WTC11 (cell line): ENCODE data around the gene EAF2. TPM values are rescaled to one million over a fixed set of nuclear protein-coding genes. Genes with fewer than 3 reads are reported as not detected.
A peak's percentile ranks its signal among the peaks of the same experiment; 100 is the strongest.

Source experiments
- ATF1 ChIP-seq: sonication (generic); formaldehyde crosslinking; IDR thresholded peaks from 2 replicates; pipeline ENCODE4 v1.8.1; 2023; ENCODE audit warnings: mild to moderate bottlenecking, moderate library complexity, missing genetic modification reagents
- ATF3 ChIP-seq: sonication (generic); formaldehyde crosslinking; conservative IDR thresholded peaks from 2 replicates; pipeline ENCODE4 v1.8.1; 2022; ENCODE audit warnings: mild to moderate bottlenecking, missing genetic modification reagents
- E2F4 ChIP-seq: sonication (generic); formaldehyde crosslinking; IDR thresholded peaks from 2 replicates; pipeline ENCODE4 v1.8.1; 2022; ENCODE audit warnings: low read depth, mild to moderate bottlenecking, moderate library complexity, missing genetic modification reagents, borderline replicate concordance
- ELF4 ChIP-seq: sonication (generic); formaldehyde crosslinking; IDR thresholded peaks from 2 replicates; pipeline ENCODE4 v1.8.1; 2022; ENCODE audit warnings: low read depth, mild to moderate bottlenecking, moderate library complexity, missing genetic modification reagents
- ERG ChIP-seq: fragments of 250-450 bp; sonication (Bioruptor Pico); IDR thresholded peaks from 2 replicates; pipeline ENCODE4 v1.8.0; 2021; ENCODE audit warnings: mild to moderate bottlenecking
- ETV6 ChIP-seq: sonication (generic); formaldehyde crosslinking; IDR thresholded peaks from 2 replicates; pipeline ENCODE4 v1.8.1; 2022; ENCODE audit warnings: mild to moderate bottlenecking, missing genetic modification reagents
- FOXP1 ChIP-seq: sonication (generic); formaldehyde crosslinking; IDR thresholded peaks from 2 replicates; pipeline ENCODE4 v1.8.0; 2022; ENCODE audit warnings: missing genetic modification reagents, mild to moderate bottlenecking, moderate library complexity, borderline replicate concordance
- GABPB1 ChIP-seq: sonication (generic); formaldehyde crosslinking; IDR thresholded peaks from 2 replicates; pipeline ENCODE4 v1.8.1; 2023; ENCODE audit warnings: mild to moderate bottlenecking, missing genetic modification reagents
- GTF2I ChIP-seq: fragments of 250-450 bp; sonication (Bioruptor Pico); conservative IDR thresholded peaks from 2 replicates; pipeline ENCODE4 v1.4.0; 2021; ENCODE audit warnings: mild to moderate bottlenecking
- JAZF1 ChIP-seq: fragments of 250-450 bp; sonication (Bioruptor Pico); IDR thresholded peaks from 2 replicates; pipeline ENCODE4 v1.9.0; 2021; ENCODE audit warnings: moderate library complexity, mild to moderate bottlenecking, inconsistent platforms
- KAT7 ChIP-seq: sonication (generic); formaldehyde crosslinking; IDR thresholded peaks from 2 replicates; pipeline ENCODE4 v1.8.1; 2023; ENCODE audit warnings: missing genetic modification reagents, mild to moderate bottlenecking, borderline replicate concordance
- NFYB ChIP-seq: sonication (generic); formaldehyde crosslinking; conservative IDR thresholded peaks from 2 replicates; pipeline ENCODE4 v1.8.0; 2022; ENCODE audit warnings: low read depth, missing genetic modification reagents
- SP1 ChIP-seq: sonication (generic); formaldehyde crosslinking; conservative IDR thresholded peaks from 2 replicates; pipeline ENCODE4 v1.8.1; 2022; ENCODE audit warnings: missing genetic modification reagents
- TCF7 ChIP-seq: sonication (generic); formaldehyde crosslinking; IDR thresholded peaks from 2 replicates; pipeline ENCODE4 v1.8.0; 2022; ENCODE audit warnings: mild to moderate bottlenecking, low read depth, missing genetic modification reagents, moderate library complexity
- TP53 ChIP-seq: sonication (generic); formaldehyde crosslinking; IDR thresholded peaks from 2 replicates; pipeline ENCODE4 v1.8.1; 2023; ENCODE audit warnings: mild to moderate bottlenecking, missing genetic modification reagents
- ZBTB21 ChIP-seq: sonication (generic); formaldehyde crosslinking; IDR thresholded peaks from 2 replicates; pipeline ENCODE4 v1.8.1; 2023; ENCODE audit warnings: mild to moderate bottlenecking, missing genetic modification reagents, borderline replicate concordance
- ZNF138 ChIP-seq: sonication (generic); formaldehyde crosslinking; conservative IDR thresholded peaks from 2 replicates; pipeline ENCODE4 v1.8.1; 2022; ENCODE audit warnings: mild to moderate bottlenecking, moderate library complexity, missing genetic modification reagents
- ZNF232 ChIP-seq: sonication (generic); formaldehyde crosslinking; IDR thresholded peaks from 2 replicates; pipeline ENCODE4 v1.8.0; 2022; ENCODE audit warnings: mild to moderate bottlenecking, missing genetic modification reagents
- total RNA-seq: library from RNA; stranded (reverse); gene quantifications from 3 replicates; pipeline ENCODE4 v1.2.3, GENCODE V29; 2021
- TF ChIP-seq, protein P1 (sequence below): sonication (generic); formaldehyde crosslinking; IDR thresholded peaks from 2 replicates; pipeline ENCODE4 v1.8.1; 2022; ENCODE audit warnings: mild to moderate bottlenecking, moderate library complexity, missing genetic modification reagents
- TF ChIP-seq, protein P2 (sequence below): fragments of 250-450 bp; sonication (Bioruptor Pico); IDR thresholded peaks from 2 replicates; pipeline ENCODE4 v1.9.0; 2021; ENCODE audit warnings: moderate library complexity, mild to moderate bottlenecking, inconsistent platforms, borderline replicate concordance
- TF ChIP-seq, protein P3 (sequence below): sonication (generic); formaldehyde crosslinking; conservative IDR thresholded peaks from 2 replicates; pipeline ENCODE4 v1.8.1; 2023; ENCODE audit warnings: mild to moderate bottlenecking, low read depth, missing genetic modification reagents, moderate library complexity
- TF ChIP-seq, protein P4 (sequence below): fragments of 250-450 bp; sonication (Bioruptor Pico); conservative IDR thresholded peaks from 2 replicates; pipeline ENCODE4 v1.9.0; 2021; ENCODE audit warnings: mild to moderate bottlenecking
- TF ChIP-seq, protein P5 (sequence below): sonication (generic); formaldehyde crosslinking; IDR thresholded peaks from 2 replicates; pipeline ENCODE4 v1.8.0; 2023; ENCODE audit warnings: missing genetic modification reagents, mild to moderate bottlenecking, borderline replicate concordance

EAF2 gene
- total RNA-seq, 1 experiment from 2014 or later, result 5.3 TPM

DNA sequence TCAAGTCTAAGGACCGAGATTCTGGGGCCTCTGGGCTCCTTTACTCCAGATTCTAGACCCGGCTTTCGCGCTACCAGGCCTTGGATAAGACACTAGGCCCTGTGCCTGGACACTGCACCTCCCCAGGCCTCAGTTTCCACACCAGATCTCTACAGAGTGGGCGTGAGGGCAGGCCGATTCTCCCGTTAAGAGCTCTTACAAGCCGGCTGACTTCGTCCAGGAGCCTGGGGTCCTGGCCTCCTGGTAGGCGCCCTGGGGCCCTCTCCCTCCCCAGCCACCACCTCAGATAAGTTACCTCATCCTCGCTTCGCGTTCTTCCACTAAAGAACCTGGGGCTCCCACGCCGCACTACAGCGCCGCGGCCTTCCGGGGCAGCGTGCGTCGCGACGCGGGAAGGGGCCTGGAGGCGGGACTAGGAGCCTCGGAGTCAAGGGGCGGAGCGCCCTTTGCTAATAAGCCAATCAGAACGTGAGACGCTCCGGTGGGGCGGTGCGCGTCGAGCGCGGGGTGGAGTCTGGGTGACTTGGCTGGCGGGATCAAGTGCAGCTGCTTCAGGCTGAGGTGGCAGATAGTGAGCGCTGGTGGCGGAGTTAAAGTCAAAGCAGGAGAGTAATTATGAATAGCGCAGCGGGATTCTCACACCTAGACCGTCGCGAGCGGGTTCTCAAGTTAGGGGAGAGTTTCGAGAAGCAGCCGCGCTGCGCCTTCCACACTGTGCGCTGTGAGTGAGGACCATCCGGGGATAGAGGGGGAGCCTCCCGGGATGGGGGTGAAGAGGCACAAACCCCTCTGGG is at the start of gene EAF2, which contains the start of gene IQCB1 (continued):
- TF ChIP-seq NFYB (CRISPR knock-in tag), result 0 out of 2 replicates have a peak, but pooled peaks have one; percentile 26
- TF ChIP-seq TP53 (CRISPR knock-in tag), result peak; percentile 70; the same call in 1 of the 2 replicates
- TF ChIP-seq, protein P1, sequence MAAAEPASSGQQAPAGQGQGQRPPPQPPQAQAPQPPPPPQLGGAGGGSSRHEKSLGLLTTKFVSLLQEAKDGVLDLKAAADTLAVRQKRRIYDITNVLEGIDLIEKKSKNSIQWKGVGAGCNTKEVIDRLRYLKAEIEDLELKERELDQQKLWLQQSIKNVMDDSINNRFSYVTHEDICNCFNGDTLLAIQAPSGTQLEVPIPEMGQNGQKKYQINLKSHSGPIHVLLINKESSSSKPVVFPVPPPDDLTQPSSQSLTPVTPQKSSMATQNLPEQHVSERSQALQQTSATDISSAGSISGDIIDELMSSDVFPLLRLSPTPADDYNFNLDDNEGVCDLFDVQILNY (CRISPR knock-in tag), result peak; percentile 96
- no peak for TF ChIP-seq ATF3
- no peak for TF ChIP-seq ATF1
- TF ChIP-seq ZNF138 (CRISPR knock-in tag), result 0 out of 2 replicates have a peak, but pooled peaks have one; percentile 83
- no peak for TF ChIP-seq GTF2I (CRISPR knock-in tag)
- no peak for TF ChIP-seq ZNF232 (CRISPR knock-in tag)
- TF ChIP-seq, protein P2, sequence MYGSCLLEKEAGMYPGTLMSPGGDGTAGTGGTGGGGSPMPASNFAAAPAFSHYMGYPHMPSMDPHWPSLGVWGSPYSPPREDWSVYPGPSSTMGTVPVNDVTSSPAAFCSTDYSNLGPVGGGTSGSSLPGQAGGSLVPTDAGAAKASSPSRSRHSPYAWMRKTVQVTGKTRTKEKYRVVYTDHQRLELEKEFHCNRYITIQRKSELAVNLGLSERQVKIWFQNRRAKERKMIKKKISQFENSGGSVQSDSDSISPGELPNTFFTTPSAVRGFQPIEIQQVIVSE, result no peak
- 0 out of 2 replicates have a peak, but pooled peaks have one; percentile 45 for TF ChIP-seq KAT7 (CRISPR knock-in tag)
- TF ChIP-seq JAZF1, result no peak
- 0 out of 2 replicates have a peak, but pooled peaks have one; percentile 51 for TF ChIP-seq E2F4 (CRISPR knock-in tag)
- TF ChIP-seq ERG (CRISPR knock-in tag), result no peak
- TF ChIP-seq, protein P3, sequence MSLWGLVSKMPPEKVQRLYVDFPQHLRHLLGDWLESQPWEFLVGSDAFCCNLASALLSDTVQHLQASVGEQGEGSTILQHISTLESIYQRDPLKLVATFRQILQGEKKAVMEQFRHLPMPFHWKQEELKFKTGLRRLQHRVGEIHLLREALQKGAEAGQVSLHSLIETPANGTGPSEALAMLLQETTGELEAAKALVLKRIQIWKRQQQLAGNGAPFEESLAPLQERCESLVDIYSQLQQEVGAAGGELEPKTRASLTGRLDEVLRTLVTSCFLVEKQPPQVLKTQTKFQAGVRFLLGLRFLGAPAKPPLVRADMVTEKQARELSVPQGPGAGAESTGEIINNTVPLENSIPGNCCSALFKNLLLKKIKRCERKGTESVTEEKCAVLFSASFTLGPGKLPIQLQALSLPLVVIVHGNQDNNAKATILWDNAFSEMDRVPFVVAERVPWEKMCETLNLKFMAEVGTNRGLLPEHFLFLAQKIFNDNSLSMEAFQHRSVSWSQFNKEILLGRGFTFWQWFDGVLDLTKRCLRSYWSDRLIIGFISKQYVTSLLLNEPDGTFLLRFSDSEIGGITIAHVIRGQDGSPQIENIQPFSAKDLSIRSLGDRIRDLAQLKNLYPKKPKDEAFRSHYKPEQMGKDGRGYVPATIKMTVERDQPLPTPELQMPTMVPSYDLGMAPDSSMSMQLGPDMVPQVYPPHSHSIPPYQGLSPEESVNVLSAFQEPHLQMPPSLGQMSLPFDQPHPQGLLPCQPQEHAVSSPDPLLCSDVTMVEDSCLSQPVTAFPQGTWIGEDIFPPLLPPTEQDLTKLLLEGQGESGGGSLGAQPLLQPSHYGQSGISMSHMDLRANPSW (CRISPR knock-in tag), result no peak
- TF ChIP-seq, protein P4, sequence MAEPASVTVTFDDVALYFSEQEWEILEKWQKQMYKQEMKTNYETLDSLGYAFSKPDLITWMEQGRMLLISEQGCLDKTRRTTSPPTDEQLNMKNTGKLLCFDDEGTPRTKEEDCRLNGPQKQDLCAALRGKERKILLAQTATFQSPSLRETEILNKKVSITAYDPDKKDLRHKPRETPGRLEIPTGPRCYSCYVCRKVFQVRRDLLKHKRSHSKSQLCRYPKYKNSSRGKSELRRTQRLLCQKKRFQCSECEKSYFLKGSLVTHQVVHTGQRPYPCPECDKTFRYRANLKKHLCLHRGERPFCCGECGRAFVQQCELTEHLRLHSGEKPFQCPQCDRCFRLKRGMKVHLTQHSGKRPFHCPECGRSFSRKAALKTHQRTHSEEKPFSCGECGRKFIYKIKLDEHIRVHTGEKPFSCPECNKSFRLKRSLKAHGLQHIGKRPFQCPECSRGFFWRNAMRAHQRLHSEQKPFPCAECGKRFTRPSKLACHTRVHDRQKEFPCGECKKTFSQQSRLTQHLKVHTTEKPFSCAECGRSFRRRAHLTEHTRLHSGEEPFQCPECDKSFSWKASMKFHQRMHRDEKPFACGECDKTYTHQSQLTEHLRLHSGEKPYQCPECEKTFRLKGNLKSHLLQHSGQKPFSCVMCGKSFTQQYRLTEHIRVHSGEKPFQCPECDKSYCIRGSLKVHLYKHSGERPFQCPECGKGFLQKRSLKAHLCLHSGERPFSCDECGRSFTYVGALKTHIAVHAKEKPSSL, result no peak
- TF ChIP-seq TCF7 (CRISPR knock-in tag), result no peak
- TF ChIP-seq, protein P5, sequence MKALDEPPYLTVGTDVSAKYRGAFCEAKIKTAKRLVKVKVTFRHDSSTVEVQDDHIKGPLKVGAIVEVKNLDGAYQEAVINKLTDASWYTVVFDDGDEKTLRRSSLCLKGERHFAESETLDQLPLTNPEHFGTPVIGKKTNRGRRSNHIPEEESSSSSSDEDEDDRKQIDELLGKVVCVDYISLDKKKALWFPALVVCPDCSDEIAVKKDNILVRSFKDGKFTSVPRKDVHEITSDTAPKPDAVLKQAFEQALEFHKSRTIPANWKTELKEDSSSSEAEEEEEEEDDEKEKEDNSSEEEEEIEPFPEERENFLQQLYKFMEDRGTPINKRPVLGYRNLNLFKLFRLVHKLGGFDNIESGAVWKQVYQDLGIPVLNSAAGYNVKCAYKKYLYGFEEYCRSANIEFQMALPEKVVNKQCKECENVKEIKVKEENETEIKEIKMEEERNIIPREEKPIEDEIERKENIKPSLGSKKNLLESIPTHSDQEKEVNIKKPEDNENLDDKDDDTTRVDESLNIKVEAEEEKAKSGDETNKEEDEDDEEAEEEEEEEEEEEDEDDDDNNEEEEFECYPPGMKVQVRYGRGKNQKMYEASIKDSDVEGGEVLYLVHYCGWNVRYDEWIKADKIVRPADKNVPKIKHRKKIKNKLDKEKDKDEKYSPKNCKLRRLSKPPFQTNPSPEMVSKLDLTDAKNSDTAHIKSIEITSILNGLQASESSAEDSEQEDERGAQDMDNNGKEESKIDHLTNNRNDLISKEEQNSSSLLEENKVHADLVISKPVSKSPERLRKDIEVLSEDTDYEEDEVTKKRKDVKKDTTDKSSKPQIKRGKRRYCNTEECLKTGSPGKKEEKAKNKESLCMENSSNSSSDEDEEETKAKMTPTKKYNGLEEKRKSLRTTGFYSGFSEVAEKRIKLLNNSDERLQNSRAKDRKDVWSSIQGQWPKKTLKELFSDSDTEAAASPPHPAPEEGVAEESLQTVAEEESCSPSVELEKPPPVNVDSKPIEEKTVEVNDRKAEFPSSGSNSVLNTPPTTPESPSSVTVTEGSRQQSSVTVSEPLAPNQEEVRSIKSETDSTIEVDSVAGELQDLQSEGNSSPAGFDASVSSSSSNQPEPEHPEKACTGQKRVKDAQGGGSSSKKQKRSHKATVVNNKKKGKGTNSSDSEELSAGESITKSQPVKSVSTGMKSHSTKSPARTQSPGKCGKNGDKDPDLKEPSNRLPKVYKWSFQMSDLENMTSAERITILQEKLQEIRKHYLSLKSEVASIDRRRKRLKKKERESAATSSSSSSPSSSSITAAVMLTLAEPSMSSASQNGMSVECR (CRISPR knock-in tag), result peak; percentile 23; the same call in 1 of the 2 replicates
- TF ChIP-seq ELF4, result no peak
- peak; percentile 25; the same call in 1 of the 2 replicates for TF ChIP-seq FOXP1 (CRISPR knock-in tag)
- TF ChIP-seq ETV6 (CRISPR knock-in tag), result peak; percentile 76; the same call in 1 of the 2 replicates
- no peak for TF ChIP-seq GABPB1 (CRISPR knock-in tag)
- TF ChIP-seq SP1 (CRISPR knock-in tag), result peak; percentile 89
- 0 out of 2 replicates have a peak, but pooled peaks have one; percentile 56 for TF ChIP-seq ZBTB21
